SK-N-SH (cell line): ENCODE measurements around the gene BAK1. TPM values are rescaled to one million over a fixed set of nuclear protein-coding genes. Genes with fewer than 3 reads are reported as not detected.

Experiments
- CTCF ChIA-PET: fragments of 300-600, 350-600 bp; formaldehyde crosslinking; extraction: SDS; loops from one replicate; lab custom pipeline; 2021; lab: Yijun Ruan, JAX
- POLR2A ChIA-PET: fragments of 350-600 bp; sonication (Branson Sonifier 250); formaldehyde crosslinking; extraction: SDS; loops from one replicate; lab custom pipeline; 2020; ENCODE audit warnings: antibody characterized with exemption, inconsistent platforms; lab: Yijun Ruan, JAX
- DNase-seq: peaks from one replicate; pipeline ENCODE4 v3.0.0; 2012
- H2AFZ ChIP-seq: fragments of 200-600 bp; sonication (generic); 2 replicates; pipeline ENCODE4 v1.8.1; 2016; ENCODE audit warnings: antibody characterized with exemption, mild to moderate bottlenecking, low read depth
- H3F3A ChIP-seq: fragments of 200-600 bp; sonication (generic); replicated peaks from 2 replicates; pipeline ENCODE3; 2016; ENCODE audit warnings: antibody characterized with exemption, mild to moderate bottlenecking; ENCODE audit not compliant: insufficient read depth
- H3K27ac ChIP-seq, 2 experiments: fragments of 200-500 bp in 1 of 2; fragments of 200-600 bp in 1 of 2; sonication (Bioruptor generic) in 1 of 2; sonication (generic), shearing (Covaris generic) in 1 of 2; 2 replicates each; pipeline versions ENCODE4 v1.5.1 to v1.6.1; 2014 to 2016; ENCODE audit warnings: low read depth in 2 of 2, inconsistent platforms in 1 of 2, low read length in 1 of 2, mild to moderate bottlenecking in 1 of 2, mixed read lengths in 1 of 2
- H3K27me3 ChIP-seq: fragments of 200-600 bp; sonication (generic), shearing (Covaris generic); 2 replicates; pipeline ENCODE4 v1.6.1; 2016; ENCODE audit warnings: mixed run types; ENCODE audit not compliant: insufficient read depth
- H3K36me3 ChIP-seq, 2 experiments: fragments of 200-500 bp in 1 of 2; fragments of 200-600 bp in 1 of 2; sonication (Bioruptor generic) in 1 of 2; sonication (generic) in 1 of 2; replicated peaks in 1 of 2; 2 replicates each; pipeline versions ENCODE3 to v1.5.1; 2014 to 2016; ENCODE audit warnings: low read length in 1 of 2, mild to moderate bottlenecking in 1 of 2; ENCODE audit not compliant: insufficient read depth in 2 of 2, control insufficient read depth in 1 of 2
- H3K4me1 ChIP-seq, 2 experiments: fragments of 200-500 bp in 1 of 2; fragments of 200-600 bp in 1 of 2; sonication (Bioruptor generic) in 1 of 2; sonication (generic), shearing (Covaris generic) in 1 of 2; 2 replicates each; pipeline versions ENCODE4 v1.5.1 to v1.6.1; 2014 to 2016; ENCODE audit warnings: low read depth in 1 of 2, low read length in 1 of 2, mixed run types in 1 of 2; ENCODE audit not compliant: insufficient read depth in 2 of 2, control insufficient read depth in 1 of 2
- H3K4me2 ChIP-seq: fragments of 200-600 bp; sonication (generic), shearing (Covaris generic); 2 replicates; pipeline ENCODE4 v1.6.1; 2017; ENCODE audit warnings: mixed run types
- H3K4me3 ChIP-seq, 2 experiments: fragments of 200-500 bp in 1 of 2; fragments of 200-600 bp in 1 of 2; sonication (Bioruptor generic) in 1 of 2; sonication (generic), shearing (Covaris generic) in 1 of 2; 2 replicates each; pipeline versions ENCODE4 v1.5.1 to v1.8.1; 2014 to 2016; ENCODE audit warnings: low read depth in 2 of 2, inconsistent platforms in 1 of 2, low read length in 1 of 2, mild to moderate bottlenecking in 1 of 2, mixed read lengths in 1 of 2, moderate library complexity in 1 of 2
- H3K79me2 ChIP-seq: fragments of 200-600 bp; sonication (generic); 2 replicates; pipeline ENCODE4 v1.8.1; 2017; ENCODE audit warnings: mild to moderate bottlenecking; ENCODE audit not compliant: insufficient read depth
- H3K9ac ChIP-seq: fragments of 200-600 bp; sonication (generic); 2 replicates; pipeline ENCODE4 v1.6.1; 2017; ENCODE audit warnings: mixed run types
- H3K9me2 ChIP-seq: fragments of 200-600 bp; sonication (generic); 2 replicates; pipeline ENCODE4 v1.6.1; 2017; ENCODE audit warnings: mixed run types
- H3K9me3 ChIP-seq: fragments of 200-600 bp; sonication (generic); 2 replicates; pipeline ENCODE4 v1.6.1; 2017; ENCODE audit warnings: mixed run types, mild to moderate bottlenecking, moderate library complexity
- H4K20me1 ChIP-seq: fragments of 200-600 bp; sonication (generic); 2 replicates; pipeline ENCODE4 v1.6.1; 2017; ENCODE audit warnings: mild to moderate bottlenecking, mixed run types; ENCODE audit not compliant: insufficient read depth
- EP300 ChIP-seq, 2 experiments: IDR thresholded peaks; 2 replicates each; pipeline versions ENCODE4 v1.4.0 to v1.6.1; 2012; ENCODE audit warnings: borderline replicate concordance in 1 of 2, low read depth in 1 of 2, low read length in 1 of 2
- EZH2phosphoT487 ChIP-seq: fragments of 200-600 bp; sonication (generic); IDR thresholded peaks from 2 replicates; pipeline ENCODE4 v1.6.1; 2017; ENCODE audit warnings: low read depth, mixed run types, mild to moderate bottlenecking, antibody characterized with exemption, moderate library complexity, borderline replicate concordance
- FOSL2 ChIP-seq: IDR thresholded peaks from 2 replicates; pipeline ENCODE4 v1.4.0; 2012; ENCODE audit warnings: low read depth, mild to moderate bottlenecking, moderate library complexity, borderline replicate concordance
- FOXM1 ChIP-seq: IDR thresholded peaks from 2 replicates; pipeline ENCODE4 v1.4.0; 2012; ENCODE audit warnings: low read depth, mild to moderate bottlenecking
- MAX ChIP-seq: IDR thresholded peaks from 2 replicates; pipeline ENCODE4 v1.4.0; 2012; ENCODE audit warnings: low read depth
- NFIC ChIP-seq: IDR thresholded peaks from 2 replicates; pipeline ENCODE4 v1.4.0; 2012; ENCODE audit warnings: borderline replicate concordance
- RCOR1 ChIP-seq: fragments of 150-350 bp; IDR thresholded peaks from 2 replicates; pipeline ENCODE4 v1.6.1; 2017; ENCODE audit warnings: antibody characterized with exemption, low read length
- REST ChIP-seq: IDR thresholded peaks from 2 replicates; pipeline ENCODE4 v1.6.1; 2012; ENCODE audit warnings: mild to moderate bottlenecking, low read depth, low read length, moderate library complexity
- TCF12 ChIP-seq: IDR thresholded peaks from 2 replicates; pipeline ENCODE4 v1.4.0; 2012
- YY1 ChIP-seq: IDR thresholded peaks from 2 replicates; pipeline ENCODE4 v1.4.0; 2012; ENCODE audit warnings: low read depth, mild to moderate bottlenecking
- ZBTB33 ChIP-seq: IDR thresholded peaks from 2 replicates; pipeline ENCODE4 v1.4.0; 2012; ENCODE audit warnings: low read depth, borderline replicate concordance
- WGBS: methylation state at CpG from one replicate; pipeline ENCODE4 v1.1.6; 2017; ENCODE audit warnings: low lambda C conversion rate; 5-methylcytosine and 5-hydroxymethylcytosine counted together
- polyA plus RNA-seq, 3 experiments: library from polyadenylated mRNA; depleted of rRNA; stranded (reverse); fragments of >200 nt; gene quantifications; 2 replicates each; pipeline ENCODE4 v1.2.3, GENCODE V29; 2012

The BAK1 gene
- polyA plus RNA-seq, 1 of the 3 experiments (the other 2 are of a cell fraction) = 15.4 TPM

- no peaks in the 10 kb centered on the region for H3F3A ChIP-seq
- H3K27ac ChIP-seq = no peak overlapping the region
- H3K9me2 ChIP-seq = no peaks in the 10 kb centered on the region
- no peak for DNase-seq
- no peaks in the 10 kb centered on the region for H3K9me3 ChIP-seq
- H2AFZ ChIP-seq = no peak overlapping the region
- no peaks in the 10 kb centered on the region for H3K27me3 ChIP-seq
- ChIA-PET POLR2A (no interaction called here), CTCF (interaction anchor here (0.7 kb wide), 1 partner anchor 14 kb away, joined by 3 read pairs; no protein-coding TSS in a partner anchor)
- peaks cover 0 to 4% of the 10 kb centered on the region in 2 experiments; a peak in 1 of 4 replicates for H3K4me1 ChIP-seq
- H3K9ac ChIP-seq = no peak overlapping the region
- WGBS = 84% methylated on average over 4 of the region's 4 CpGs
- no peaks in the 10 kb centered on the region for H4K20me1 ChIP-seq
- TF ChIP-seq MAX = no peak
- no peak for TF ChIP-seq NFIC
- no peak for TF ChIP-seq REST
- TF ChIP-seq YY1 = no peak
- no peak for TF ChIP-seq EZH2phosphoT487
- no peak for TF ChIP-seq FOXM1
- TF ChIP-seq TCF12 = no peak
- no peak for TF ChIP-seq FOSL2
- no peak for TF ChIP-seq ZBTB33
- no peak for TF ChIP-seq RCOR1
- no peak for TF ChIP-seq EP300 (IDR thresholded peaks at IDR 0.05; ENCODE audit: borderline replicate concordance in 1 of 2, low read depth in 1 of 2, low read length in 1 of 2)
- H3K4me2 ChIP-seq = no peak overlapping the region
- no peaks in the 10 kb centered on the region for H3K79me2 ChIP-seq
- no peaks in the 10 kb centered on the region for H3K36me3 ChIP-seq
- no peak overlapping the region for H3K4me3 ChIP-seq
These were observed 37.0 kb downstream of the BAK1 start for GRCh38 chr6:33543116-33543515.

- Histone ChIP-seq H3F3A (no peaks in the 10 kb centered on the region), H3K27ac (no peak overlapping the region), H3K9me3 (no peaks in the 10 kb centered on the region), H3K79me2 (no peaks in the 10 kb centered on the region), H2AFZ (no peak overlapping the region), H3K9ac (no peak overlapping the region), H3K4me2 (no peak overlapping the region), H3K9me2 (no peaks in the 10 kb centered on the region), H3K27me3 (no peaks in the 10 kb centered on the region), H3K36me3 (no peaks in the 10 kb centered on the region), H3K4me1 (no peaks in the 10 kb centered on the region; a peak in 1 of 4 replicates), H3K4me3 (no peak overlapping the region), H4K20me1 (no peaks in the 10 kb centered on the region)
- WGBS = 80% methylated on average over 1 of the region's 1 CpG
- no peak for TF ChIP-seq ZBTB33
- ChIA-PET CTCF (no interaction called here), POLR2A (no interaction called here)
- DNase-seq = no peak
These were observed 39.3 kb downstream of the BAK1 start for GRCh38 chr6:33540768-33541167.
